KMS-11 (cell line): Measurements from ENCODE around the gene ARHGEF3.

Experiments used
- H2AFZ ChIP-seq: fragments of 200-600 bp; sonication (generic); 2 replicates; pipeline ENCODE4 v1.6.1; 2016; ENCODE audit warnings: antibody characterized with exemption, mixed run types, low read depth
- H3K27ac ChIP-seq: fragments of 200-600 bp; sonication (generic); 2 replicates; pipeline ENCODE4 v1.6.1; 2016; ENCODE audit warnings: mild to moderate bottlenecking, mixed run types
- H3K27me3 ChIP-seq: fragments of 200-600 bp; sonication (generic); 2 replicates; pipeline ENCODE4 v1.6.1; 2017; ENCODE audit warnings: mild to moderate bottlenecking, low read depth, mixed run types, moderate library complexity; ENCODE audit not compliant: insufficient read depth
- H3K36me3 ChIP-seq: fragments of 200-600 bp; sonication (generic); 2 replicates; pipeline ENCODE4 v1.6.1; 2017; ENCODE audit warnings: mild to moderate bottlenecking, mixed run types; ENCODE audit not compliant: insufficient read depth
- H3K4me1 ChIP-seq: fragments of 200-600 bp; sonication (generic); 2 replicates; pipeline ENCODE4 v1.6.1; 2016; ENCODE audit warnings: mild to moderate bottlenecking, low read depth, mixed run types; ENCODE audit not compliant: poor library complexity, severe bottlenecking
- H3K4me2 ChIP-seq: fragments of 200-600 bp; sonication (generic); 2 replicates; pipeline ENCODE4 v1.7.0; 2016; ENCODE audit warnings: mild to moderate bottlenecking, mixed run types
- H3K4me3 ChIP-seq: fragments of 200-600 bp; sonication (generic); IDR thresholded peaks from 2 replicates; pipeline ENCODE4 v1.6.1; 2017; ENCODE audit warnings: low read depth, low read length, mixed read lengths; ENCODE audit not compliant: insufficient read depth
- H3K79me2 ChIP-seq: fragments of 200-600 bp; sonication (generic); 2 replicates; pipeline ENCODE4 v1.6.1; 2016; ENCODE audit warnings: low read depth, mixed run types; ENCODE audit not compliant: insufficient read depth
- H3K9ac ChIP-seq: fragments of 200-600 bp; sonication (generic); 2 replicates; pipeline ENCODE4 v1.6.1; 2016; ENCODE audit warnings: mild to moderate bottlenecking, mixed run types
- H4K20me1 ChIP-seq: fragments of 200-600 bp; sonication (generic); 2 replicates; pipeline ENCODE4 v1.6.1; 2016; ENCODE audit warnings: mild to moderate bottlenecking, mixed run types; ENCODE audit not compliant: insufficient read depth
- CTCF ChIP-seq: fragments of 200-600 bp; sonication (generic); conservative IDR thresholded peaks from 2 replicates; pipeline ENCODE4 v1.6.1; 2017; ENCODE audit warnings: low read depth, mild to moderate bottlenecking, antibody characterized with exemption, low read length, moderate library complexity, mixed read lengths

ARHGEF3 gene

GRCh38 chr3:56784448-56785001 is 17.2 kb downstream of the ARHGEF3 start:
- Histone ChIP-seq H3K4me1 (peaks cover 83% of the 10 kb centered on the region), H3K4me3 (no peak overlapping the region), H3K9ac (no peak overlapping the region; the same call in 1 of the 2 replicates), H3K79me2 (peaks cover 45% of the 10 kb centered on the region; the same call in 1 of the 2 replicates), H3K27me3 (no peaks in the 10 kb centered on the region), H4K20me1 (no peaks in the 10 kb centered on the region), H2AFZ (no peak overlapping the region), H3K36me3 (no peaks in the 10 kb centered on the region), H3K4me2 (peak overlapping the region; percentile 71), H3K27ac (peak overlapping the region; percentile 79)
- TF ChIP-seq CTCF = no peak

GRCh38 chr3:56783644-56784447 is 17.9 kb downstream of the ARHGEF3 start:
- no peaks in the 10 kb centered on the region for H3K27me3 ChIP-seq
- no peak for TF ChIP-seq CTCF
- peak overlapping the region; percentile 79 for H3K27ac ChIP-seq
- H3K79me2 ChIP-seq = peaks cover 46% of the 10 kb centered on the region; the same call in 1 of the 2 replicates
- H3K4me2 ChIP-seq = peak overlapping the region; percentile 71
- H3K4me3 ChIP-seq = no peak overlapping the region
- peak overlapping the region; percentile 45; the same call in 1 of the 2 replicates for H3K9ac ChIP-seq
- peak overlapping the region; percentile 40; the same call in 1 of the 2 replicates for H2AFZ ChIP-seq
- no peaks in the 10 kb centered on the region for H3K36me3 ChIP-seq
- H4K20me1 ChIP-seq = no peaks in the 10 kb centered on the region
- peaks cover 85% of the 10 kb centered on the region for H3K4me1 ChIP-seq

GRCh38 chr3:56782906-56783305 is 18.8 kb downstream of the ARHGEF3 start:
- H3K27me3 ChIP-seq = no peaks in the 10 kb centered on the region
- peak overlapping the region; percentile 71 for H3K4me2 ChIP-seq
- peak overlapping the region; percentile 45; the same call in 1 of the 2 replicates for H3K9ac ChIP-seq
- no peak overlapping the region for H3K4me3 ChIP-seq
- no peaks in the 10 kb centered on the region for H4K20me1 ChIP-seq
- peak overlapping the region; percentile 79 for H3K27ac ChIP-seq
- H3K36me3 ChIP-seq = no peaks in the 10 kb centered on the region
- peaks cover 51% of the 10 kb centered on the region; the same call in 1 of the 2 replicates for H3K79me2 ChIP-seq
- H2AFZ ChIP-seq = peak overlapping the region; percentile 40
- TF ChIP-seq CTCF = no peak
- peaks cover 89% of the 10 kb centered on the region for H3K4me1 ChIP-seq

GRCh38 chr3:56782215-56782614 is 19.5 kb downstream of the ARHGEF3 start:
- no peak for TF ChIP-seq CTCF
- Histone ChIP-seq H3K27ac (peak overlapping the region; percentile 79), H3K79me2 (peaks cover 50% of the 10 kb centered on the region; the same call in 1 of the 2 replicates), H3K36me3 (no peaks in the 10 kb centered on the region), H3K9ac (peak overlapping the region; percentile 45; the same call in 1 of the 2 replicates), H3K4me1 (peaks cover 96% of the 10 kb centered on the region), H3K4me3 (no peak overlapping the region), H3K27me3 (no peaks in the 10 kb centered on the region), H2AFZ (peak overlapping the region; percentile 40), H3K4me2 (peak overlapping the region; percentile 71), H4K20me1 (no peaks in the 10 kb centered on the region)
